Measurements from ENCODE around the gene BOD1L1.
A peak's percentile ranks its signal among the peaks of the same experiment; 100 is the strongest.

BOD1L1 gene

GRCh38 chr4:13528821-13529127 lies 98.8 kb downstream of the BOD1L1 start:
- peak; percentile 35 for DNase-seq (ENCODE audit: low spot score)
- in situ Hi-C loops (cut with MboI; ENCODE audit: low pct_unique_long_range_greater_than_20kb, low sequenced_read_pairs, unreplicated experiment): no loop called here
- TF ChIP-seq CTCF (IDR thresholded peaks at IDR 0.05; ENCODE audit: extremely low read depth, insufficient read depth, missing control alignments): no peak

GRCh38 chr4:13527981-13528820 lies 99.3 kb downstream of the BOD1L1 start:
- DNase-seq (ENCODE audit: low spot score): peak; percentile 78
- in situ Hi-C loops (cut with MboI; ENCODE audit: low pct_unique_long_range_greater_than_20kb, low sequenced_read_pairs, unreplicated experiment): no loop called here
- TF ChIP-seq CTCF (IDR thresholded peaks at IDR 0.05; ENCODE audit: extremely low read depth, insufficient read depth, missing control alignments): no peak

GRCh38 chr4:13527192-13527980 lies 100.1 kb downstream of the BOD1L1 start:
- no peak for TF ChIP-seq CTCF (IDR thresholded peaks at IDR 0.05; ENCODE audit: extremely low read depth, insufficient read depth, missing control alignments)
- DNase-seq (ENCODE audit: low spot score): peak; percentile 44
- in situ Hi-C loops (cut with MboI; ENCODE audit: low pct_unique_long_range_greater_than_20kb, low sequenced_read_pairs, unreplicated experiment): no loop called here

GRCh38 chr4:13526658-13527057 lies 100.9 kb downstream of the BOD1L1 start:
- in situ Hi-C loops (cut with MboI; ENCODE audit: low pct_unique_long_range_greater_than_20kb, low sequenced_read_pairs, unreplicated experiment): no loop called here
- no peak for TF ChIP-seq CTCF (IDR thresholded peaks at IDR 0.05; ENCODE audit: extremely low read depth, insufficient read depth, missing control alignments)
- DNase-seq (ENCODE audit: low spot score): no peak

- in situ Hi-C loops (cut with MboI; ENCODE audit: low pct_unique_long_range_greater_than_20kb, low sequenced_read_pairs, unreplicated experiment): no loop called here
- DNase-seq (ENCODE audit: low spot score): peak; percentile 17
- TF ChIP-seq CTCF (IDR thresholded peaks at IDR 0.05; ENCODE audit: extremely low read depth, insufficient read depth, missing control alignments): no peak
Measured at GRCh38 chr4:13525606-13526281, 101.8 kb downstream of the BOD1L1 start.

GRCh38 chr4:13524504-13525243 lies 102.9 kb downstream of the BOD1L1 start:
- in situ Hi-C loops (cut with MboI; ENCODE audit: low pct_unique_long_range_greater_than_20kb, low sequenced_read_pairs, unreplicated experiment): no loop called here

More at GRCh38 chr4:13524504-13525243, 102.9 kb downstream of the BOD1L1 start:
- peak; percentile 22 for DNase-seq (ENCODE audit: low spot score)
- TF ChIP-seq CTCF (IDR thresholded peaks at IDR 0.05; ENCODE audit: extremely low read depth, insufficient read depth, missing control alignments): no peak

Measured in GM13977 (cell line).